SK-N-SH (cell line): Measurements from ENCODE around the gene CA7. TPM values are rescaled to one million over a fixed set of nuclear protein-coding genes. Genes with fewer than 3 reads are reported as not detected.

Experiments used
- CTCF ChIA-PET: fragments of 300-600, 350-600 bp; formaldehyde crosslinking; extraction: SDS; loops from one replicate; lab custom pipeline; 2021; lab: Yijun Ruan, JAX
- POLR2A ChIA-PET: fragments of 350-600 bp; sonication (Branson Sonifier 250); formaldehyde crosslinking; extraction: SDS; loops from one replicate; lab custom pipeline; 2020; ENCODE audit warnings: antibody characterized with exemption, inconsistent platforms; lab: Yijun Ruan, JAX
- DNase-seq: peaks from one replicate; pipeline ENCODE4 v3.0.0; 2012
- H2AFZ ChIP-seq: fragments of 200-600 bp; sonication (generic); 2 replicates; pipeline ENCODE4 v1.8.1; 2016; ENCODE audit warnings: antibody characterized with exemption, mild to moderate bottlenecking, low read depth
- H3F3A ChIP-seq: fragments of 200-600 bp; sonication (generic); replicated peaks from 2 replicates; pipeline ENCODE3; 2016; ENCODE audit warnings: antibody characterized with exemption, mild to moderate bottlenecking; ENCODE audit not compliant: insufficient read depth
- H3K27ac ChIP-seq, 2 experiments: fragments of 200-500 bp in 1 of 2; fragments of 200-600 bp in 1 of 2; sonication (Bioruptor generic) in 1 of 2; sonication (generic), shearing (Covaris generic) in 1 of 2; 2 replicates each; pipeline versions ENCODE4 v1.5.1 to v1.6.1; 2014 to 2016; ENCODE audit warnings: low read depth in 2 of 2, inconsistent platforms in 1 of 2, low read length in 1 of 2, mild to moderate bottlenecking in 1 of 2, mixed read lengths in 1 of 2
- H3K27me3 ChIP-seq: fragments of 200-600 bp; sonication (generic), shearing (Covaris generic); 2 replicates; pipeline ENCODE4 v1.6.1; 2016; ENCODE audit warnings: mixed run types; ENCODE audit not compliant: insufficient read depth
- H3K36me3 ChIP-seq, 2 experiments: fragments of 200-500 bp in 1 of 2; fragments of 200-600 bp in 1 of 2; sonication (Bioruptor generic) in 1 of 2; sonication (generic) in 1 of 2; replicated peaks in 1 of 2; 2 replicates each; pipeline versions ENCODE3 to v1.5.1; 2014 to 2016; ENCODE audit warnings: low read length in 1 of 2, mild to moderate bottlenecking in 1 of 2; ENCODE audit not compliant: insufficient read depth in 2 of 2, control insufficient read depth in 1 of 2
- H3K4me1 ChIP-seq, 2 experiments: fragments of 200-500 bp in 1 of 2; fragments of 200-600 bp in 1 of 2; sonication (Bioruptor generic) in 1 of 2; sonication (generic), shearing (Covaris generic) in 1 of 2; 2 replicates each; pipeline versions ENCODE4 v1.5.1 to v1.6.1; 2014 to 2016; ENCODE audit warnings: low read depth in 1 of 2, low read length in 1 of 2, mixed run types in 1 of 2; ENCODE audit not compliant: insufficient read depth in 2 of 2, control insufficient read depth in 1 of 2
- H3K4me2 ChIP-seq: fragments of 200-600 bp; sonication (generic), shearing (Covaris generic); 2 replicates; pipeline ENCODE4 v1.6.1; 2017; ENCODE audit warnings: mixed run types
- H3K4me3 ChIP-seq, 2 experiments: fragments of 200-500 bp in 1 of 2; fragments of 200-600 bp in 1 of 2; sonication (Bioruptor generic) in 1 of 2; sonication (generic), shearing (Covaris generic) in 1 of 2; 2 replicates each; pipeline versions ENCODE4 v1.5.1 to v1.8.1; 2014 to 2016; ENCODE audit warnings: low read depth in 2 of 2, inconsistent platforms in 1 of 2, low read length in 1 of 2, mild to moderate bottlenecking in 1 of 2, mixed read lengths in 1 of 2, moderate library complexity in 1 of 2
- H3K79me2 ChIP-seq: fragments of 200-600 bp; sonication (generic); 2 replicates; pipeline ENCODE4 v1.8.1; 2017; ENCODE audit warnings: mild to moderate bottlenecking; ENCODE audit not compliant: insufficient read depth
- H3K9ac ChIP-seq: fragments of 200-600 bp; sonication (generic); 2 replicates; pipeline ENCODE4 v1.6.1; 2017; ENCODE audit warnings: mixed run types
- H3K9me2 ChIP-seq: fragments of 200-600 bp; sonication (generic); 2 replicates; pipeline ENCODE4 v1.6.1; 2017; ENCODE audit warnings: mixed run types
- H3K9me3 ChIP-seq: fragments of 200-600 bp; sonication (generic); 2 replicates; pipeline ENCODE4 v1.6.1; 2017; ENCODE audit warnings: mixed run types, mild to moderate bottlenecking, moderate library complexity
- H4K20me1 ChIP-seq: fragments of 200-600 bp; sonication (generic); 2 replicates; pipeline ENCODE4 v1.6.1; 2017; ENCODE audit warnings: mild to moderate bottlenecking, mixed run types; ENCODE audit not compliant: insufficient read depth
- CHD2 ChIP-seq: fragments of 150-350 bp; IDR thresholded peaks from 2 replicates; pipeline ENCODE4 v1.6.1; 2018; ENCODE audit warnings: low read length; ENCODE audit not compliant: partially characterized antibody
- EZH2phosphoT487 ChIP-seq: fragments of 200-600 bp; sonication (generic); IDR thresholded peaks from 2 replicates; pipeline ENCODE4 v1.6.1; 2017; ENCODE audit warnings: low read depth, mixed run types, mild to moderate bottlenecking, antibody characterized with exemption, moderate library complexity, borderline replicate concordance
- FOXJ3 ChIP-seq: sonication (generic); formaldehyde crosslinking; IDR thresholded peaks from 2 replicates; pipeline ENCODE4 v1.5.1; 2020; ENCODE audit warnings: mild to moderate bottlenecking, missing genetic modification reagents
- FOXM1 ChIP-seq: IDR thresholded peaks from 2 replicates; pipeline ENCODE4 v1.4.0; 2012; ENCODE audit warnings: low read depth, mild to moderate bottlenecking
- GATA2 ChIP-seq: sonication (generic); formaldehyde crosslinking; IDR thresholded peaks from 2 replicates; pipeline ENCODE4 v1.5.0; 2020; ENCODE audit warnings: mild to moderate bottlenecking, missing genetic modification reagents
- JUND ChIP-seq: IDR thresholded peaks from 2 replicates; pipeline ENCODE4 v1.4.0; 2012
- NFIC ChIP-seq: IDR thresholded peaks from 2 replicates; pipeline ENCODE4 v1.4.0; 2012; ENCODE audit warnings: borderline replicate concordance
- NRF1 ChIP-seq: IDR thresholded peaks from 2 replicates; pipeline ENCODE4 v1.6.1; 2012; ENCODE audit warnings: low read depth, mild to moderate bottlenecking, low read length
- RAD21 ChIP-seq: IDR thresholded peaks from 2 replicates; pipeline ENCODE4 v1.6.1; 2012; ENCODE audit warnings: mild to moderate bottlenecking, low read length
- RCOR1 ChIP-seq: fragments of 150-350 bp; IDR thresholded peaks from 2 replicates; pipeline ENCODE4 v1.6.1; 2017; ENCODE audit warnings: antibody characterized with exemption, low read length
- SIN3A ChIP-seq: IDR thresholded peaks from 2 replicates; pipeline ENCODE4 v1.6.1; 2012; ENCODE audit warnings: low read depth, mild to moderate bottlenecking, low read length, moderate library complexity, borderline replicate concordance
- TAF1 ChIP-seq: IDR thresholded peaks from 2 replicates; pipeline ENCODE4 v1.6.1; 2012; ENCODE audit warnings: low read depth, mild to moderate bottlenecking, low read length, moderate library complexity, borderline replicate concordance
- TCF12 ChIP-seq: IDR thresholded peaks from 2 replicates; pipeline ENCODE4 v1.4.0; 2012
- TEAD4 ChIP-seq: IDR thresholded peaks from 2 replicates; pipeline ENCODE4 v1.4.0; 2012; ENCODE audit warnings: mild to moderate bottlenecking, borderline replicate concordance; ENCODE audit not compliant: insufficient read depth
- YY1 ChIP-seq: IDR thresholded peaks from 2 replicates; pipeline ENCODE4 v1.4.0; 2012; ENCODE audit warnings: low read depth, mild to moderate bottlenecking
- WGBS: methylation state at CpG from one replicate; pipeline ENCODE4 v1.1.6; 2017; ENCODE audit warnings: low lambda C conversion rate; 5-methylcytosine and 5-hydroxymethylcytosine counted together
- polyA plus RNA-seq, 3 experiments: library from polyadenylated mRNA; depleted of rRNA; stranded (reverse); fragments of >200 nt; gene quantifications; 2 replicates each; pipeline ENCODE4 v1.2.3, GENCODE V29; 2012
- TF ChIP-seq, protein P1 (sequence below): fragments of 150-350 bp; IDR thresholded peaks from 2 replicates; pipeline ENCODE4 v1.6.1; 2016; ENCODE audit warnings: mild to moderate bottlenecking, low read depth, low read length
- TF ChIP-seq, protein P2 (sequence below): IDR thresholded peaks from 2 replicates; pipeline ENCODE4 v1.4.0; 2012; ENCODE audit warnings: low read depth, borderline replicate concordance
- TF ChIP-seq, protein P3 (sequence below): fragments of 200-600 bp; sonication (generic); IDR thresholded peaks from 2 replicates; pipeline ENCODE4 v1.6.1; 2017; ENCODE audit warnings: antibody characterized with exemption, mild to moderate bottlenecking, moderate library complexity
- TF ChIP-seq, protein P4 (sequence below): fragments of 150-350 bp; IDR thresholded peaks from 2 replicates; pipeline ENCODE4 v1.6.1; 2017; ENCODE audit warnings: antibody characterized with exemption, low read length, low read depth, borderline replicate concordance
- TF ChIP-seq, protein P5 (sequence below): IDR thresholded peaks from 2 replicates; pipeline ENCODE4 v1.4.0; 2012; ENCODE audit warnings: low read depth

The CA7 gene
- polyA plus RNA-seq, 1 of the 3 experiments (the other 2 are of a cell fraction), result 0.12 TPM

- TF ChIP-seq, protein P1, sequence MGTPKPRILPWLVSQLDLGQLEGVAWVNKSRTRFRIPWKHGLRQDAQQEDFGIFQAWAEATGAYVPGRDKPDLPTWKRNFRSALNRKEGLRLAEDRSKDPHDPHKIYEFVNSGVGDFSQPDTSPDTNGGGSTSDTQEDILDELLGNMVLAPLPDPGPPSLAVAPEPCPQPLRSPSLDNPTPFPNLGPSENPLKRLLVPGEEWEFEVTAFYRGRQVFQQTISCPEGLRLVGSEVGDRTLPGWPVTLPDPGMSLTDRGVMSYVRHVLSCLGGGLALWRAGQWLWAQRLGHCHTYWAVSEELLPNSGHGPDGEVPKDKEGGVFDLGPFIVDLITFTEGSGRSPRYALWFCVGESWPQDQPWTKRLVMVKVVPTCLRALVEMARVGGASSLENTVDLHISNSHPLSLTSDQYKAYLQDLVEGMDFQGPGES, result no peak
- TF ChIP-seq, protein P2, sequence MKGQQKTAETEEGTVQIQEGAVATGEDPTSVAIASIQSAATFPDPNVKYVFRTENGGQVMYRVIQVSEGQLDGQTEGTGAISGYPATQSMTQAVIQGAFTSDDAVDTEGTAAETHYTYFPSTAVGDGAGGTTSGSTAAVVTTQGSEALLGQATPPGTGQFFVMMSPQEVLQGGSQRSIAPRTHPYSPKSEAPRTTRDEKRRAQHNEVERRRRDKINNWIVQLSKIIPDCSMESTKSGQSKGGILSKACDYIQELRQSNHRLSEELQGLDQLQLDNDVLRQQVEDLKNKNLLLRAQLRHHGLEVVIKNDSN, result no peak
- TF ChIP-seq TEAD4 (no peak), FOXM1 (no peak), YY1 (no peak), GATA2 (CRISPR knock-in tag) (no peak), NFIC (no peak), RAD21 (no peak), FOXJ3 (no peak)
- TF ChIP-seq, protein P3, sequence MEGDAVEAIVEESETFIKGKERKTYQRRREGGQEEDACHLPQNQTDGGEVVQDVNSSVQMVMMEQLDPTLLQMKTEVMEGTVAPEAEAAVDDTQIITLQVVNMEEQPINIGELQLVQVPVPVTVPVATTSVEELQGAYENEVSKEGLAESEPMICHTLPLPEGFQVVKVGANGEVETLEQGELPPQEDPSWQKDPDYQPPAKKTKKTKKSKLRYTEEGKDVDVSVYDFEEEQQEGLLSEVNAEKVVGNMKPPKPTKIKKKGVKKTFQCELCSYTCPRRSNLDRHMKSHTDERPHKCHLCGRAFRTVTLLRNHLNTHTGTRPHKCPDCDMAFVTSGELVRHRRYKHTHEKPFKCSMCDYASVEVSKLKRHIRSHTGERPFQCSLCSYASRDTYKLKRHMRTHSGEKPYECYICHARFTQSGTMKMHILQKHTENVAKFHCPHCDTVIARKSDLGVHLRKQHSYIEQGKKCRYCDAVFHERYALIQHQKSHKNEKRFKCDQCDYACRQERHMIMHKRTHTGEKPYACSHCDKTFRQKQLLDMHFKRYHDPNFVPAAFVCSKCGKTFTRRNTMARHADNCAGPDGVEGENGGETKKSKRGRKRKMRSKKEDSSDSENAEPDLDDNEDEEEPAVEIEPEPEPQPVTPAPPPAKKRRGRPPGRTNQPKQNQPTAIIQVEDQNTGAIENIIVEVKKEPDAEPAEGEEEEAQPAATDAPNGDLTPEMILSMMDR, result no peak
Measured at GRCh38 chr16:66809765-66810164, 34.4 kb upstream of the CA7 start (continued).

DNA sequence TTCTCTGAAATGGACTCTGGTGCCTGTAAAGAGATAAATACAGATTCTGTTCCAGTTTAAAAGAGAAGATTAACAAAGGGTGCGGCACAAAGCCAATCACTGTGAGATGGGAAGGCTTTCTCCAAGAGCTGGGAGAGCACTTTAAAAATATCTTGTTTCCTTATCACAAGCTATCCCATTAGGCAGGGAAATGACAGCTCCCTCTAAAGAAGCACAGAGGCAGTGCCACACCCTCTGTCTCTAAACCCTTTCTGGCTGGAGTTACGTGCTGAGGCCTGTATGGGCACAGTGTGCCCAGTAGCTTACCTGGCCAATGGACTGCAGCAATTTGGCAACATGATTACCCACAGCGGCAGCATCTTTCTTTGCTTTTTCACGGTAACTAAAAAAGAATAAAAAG lies 33.8 kb upstream of the CA7 start:
- 96% methylated on average over 4 of the region's 4 CpGs for WGBS
- H3K4me2 ChIP-seq, result no peak overlapping the region
- no peaks in the 10 kb centered on the region for H3K9me2 ChIP-seq
- ChIA-PET POLR2A (no interaction called here), CTCF (interaction anchor here (1.6 to 1.9 kb wide), 3 partner anchors 20 to 58 kb away, joined by 5 to 8 read pairs (median 8); partner anchors contain the start of gene NAE1)
- TF ChIP-seq GATA2 (CRISPR knock-in tag) (no peak), EZH2phosphoT487 (no peak), SIN3A (no peak), TAF1 (no peak), TCF12 (no peak), TEAD4 (no peak), RCOR1 (no peak), JUND (no peak), YY1 (no peak), CHD2 (no peak), NRF1 (no peak), FOXJ3 (no peak)
- TF ChIP-seq, protein P4, sequence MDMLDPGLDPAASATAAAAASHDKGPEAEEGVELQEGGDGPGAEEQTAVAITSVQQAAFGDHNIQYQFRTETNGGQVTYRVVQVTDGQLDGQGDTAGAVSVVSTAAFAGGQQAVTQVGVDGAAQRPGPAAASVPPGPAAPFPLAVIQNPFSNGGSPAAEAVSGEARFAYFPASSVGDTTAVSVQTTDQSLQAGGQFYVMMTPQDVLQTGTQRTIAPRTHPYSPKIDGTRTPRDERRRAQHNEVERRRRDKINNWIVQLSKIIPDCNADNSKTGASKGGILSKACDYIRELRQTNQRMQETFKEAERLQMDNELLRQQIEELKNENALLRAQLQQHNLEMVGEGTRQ, result no peak
- TF ChIP-seq, protein P5, sequence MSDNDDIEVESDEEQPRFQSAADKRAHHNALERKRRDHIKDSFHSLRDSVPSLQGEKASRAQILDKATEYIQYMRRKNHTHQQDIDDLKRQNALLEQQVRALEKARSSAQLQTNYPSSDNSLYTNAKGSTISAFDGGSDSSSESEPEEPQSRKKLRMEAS, result no peak
- TF ChIP-seq, protein P2, result no peak
- no peak overlapping the region for H2AFZ ChIP-seq
- no peak overlapping the region for H3K27ac ChIP-seq
- no peaks in the 10 kb centered on the region for H3K27me3 ChIP-seq
- no peaks in the 10 kb centered on the region for H4K20me1 ChIP-seq
- H3K9ac ChIP-seq, result no peak overlapping the region
- H3K9me3 ChIP-seq, result no peaks in the 10 kb centered on the region
- H3K79me2 ChIP-seq, result no peaks in the 10 kb centered on the region
- H3F3A ChIP-seq, result no peaks in the 10 kb centered on the region
- peaks cover 48 to 74% of the 10 kb centered on the region in 2 experiments for H3K36me3 ChIP-seq
- DNase-seq, result no peak
- H3K4me1 ChIP-seq, result no peaks in the 10 kb centered on the region
- H3K4me3 ChIP-seq, result no peak overlapping the region
